ENCODE results near the gene BGN.

DNA sequence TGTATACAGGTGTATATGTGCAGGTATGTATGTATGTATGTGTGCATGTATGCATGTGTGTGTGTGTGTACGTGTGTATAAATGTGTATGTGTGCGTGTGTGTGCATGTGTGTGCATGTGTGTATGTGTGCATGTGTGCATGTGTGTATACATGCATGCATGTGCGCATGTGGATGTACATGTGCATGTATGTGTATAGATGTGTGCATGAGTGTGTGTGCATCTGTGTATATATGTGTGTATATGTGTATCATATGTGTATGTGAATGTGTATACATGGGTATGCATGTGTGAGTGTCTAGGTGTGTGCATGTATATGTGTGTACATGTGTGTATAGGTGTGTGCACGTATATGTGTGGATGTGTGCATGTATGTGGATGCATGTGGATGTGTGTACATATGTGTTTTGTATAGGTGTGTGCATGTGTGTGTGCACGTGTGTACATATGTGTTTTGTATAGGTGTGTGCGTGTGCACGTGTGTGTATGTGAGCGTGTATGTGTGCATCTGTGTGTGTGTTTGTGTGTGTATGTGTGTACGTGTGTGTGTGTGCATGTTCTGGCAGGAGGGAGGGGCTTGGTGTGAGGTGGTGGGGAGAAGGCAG, 6.0 kb downstream of the BGN start:
- TF ChIP-seq POLR2A (IDR thresholded peaks at IDR 0.05), result no peak
- TF ChIP-seq, protein P1, sequence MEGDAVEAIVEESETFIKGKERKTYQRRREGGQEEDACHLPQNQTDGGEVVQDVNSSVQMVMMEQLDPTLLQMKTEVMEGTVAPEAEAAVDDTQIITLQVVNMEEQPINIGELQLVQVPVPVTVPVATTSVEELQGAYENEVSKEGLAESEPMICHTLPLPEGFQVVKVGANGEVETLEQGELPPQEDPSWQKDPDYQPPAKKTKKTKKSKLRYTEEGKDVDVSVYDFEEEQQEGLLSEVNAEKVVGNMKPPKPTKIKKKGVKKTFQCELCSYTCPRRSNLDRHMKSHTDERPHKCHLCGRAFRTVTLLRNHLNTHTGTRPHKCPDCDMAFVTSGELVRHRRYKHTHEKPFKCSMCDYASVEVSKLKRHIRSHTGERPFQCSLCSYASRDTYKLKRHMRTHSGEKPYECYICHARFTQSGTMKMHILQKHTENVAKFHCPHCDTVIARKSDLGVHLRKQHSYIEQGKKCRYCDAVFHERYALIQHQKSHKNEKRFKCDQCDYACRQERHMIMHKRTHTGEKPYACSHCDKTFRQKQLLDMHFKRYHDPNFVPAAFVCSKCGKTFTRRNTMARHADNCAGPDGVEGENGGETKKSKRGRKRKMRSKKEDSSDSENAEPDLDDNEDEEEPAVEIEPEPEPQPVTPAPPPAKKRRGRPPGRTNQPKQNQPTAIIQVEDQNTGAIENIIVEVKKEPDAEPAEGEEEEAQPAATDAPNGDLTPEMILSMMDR (IDR thresholded peaks at IDR 0.05), result no peak
